Right renal pelvis (tissue), 4 donors: Measurements from ENCODE around the gene SCAPER. TPM values are rescaled to one million over a fixed set of nuclear protein-coding genes. Genes with fewer than 3 reads are reported as not detected.
"Not testable (repeated sequence)": the region's sequence is repeated elsewhere in the genome, so short reads cannot be mapped to it uniquely, and the experiment has no call there.

ENCODE experiments used
- DNase-seq, 4 donors: peaks; one replicate each; pipeline ENCODE4 v3.0.0-alpha.2; 2013; ENCODE audit warnings: low read depth in 4 of 4, low spot score in 3 of 4, missing footprints in 1 of 4
- polyA plus RNA-seq, 4 donors: library from polyadenylated mRNA; unstranded; fragments of 120-200 nt; gene quantifications; one replicate each; pipeline ENCODE4 v1.2.1, GENCODE V29; 2013; ENCODE audit not compliant: insufficient read length in 4 of 4

The SCAPER gene
- polyA plus RNA-seq, 4 donors, result 24.9 to 30.0 (median 28.0) TPM

- DNase-seq, result peak in 2 of 4 donors; percentile 24 to 32
Measured at GRCh38 chr15:76439542-76439941, 465.6 kb downstream of the SCAPER start.

DNA sequence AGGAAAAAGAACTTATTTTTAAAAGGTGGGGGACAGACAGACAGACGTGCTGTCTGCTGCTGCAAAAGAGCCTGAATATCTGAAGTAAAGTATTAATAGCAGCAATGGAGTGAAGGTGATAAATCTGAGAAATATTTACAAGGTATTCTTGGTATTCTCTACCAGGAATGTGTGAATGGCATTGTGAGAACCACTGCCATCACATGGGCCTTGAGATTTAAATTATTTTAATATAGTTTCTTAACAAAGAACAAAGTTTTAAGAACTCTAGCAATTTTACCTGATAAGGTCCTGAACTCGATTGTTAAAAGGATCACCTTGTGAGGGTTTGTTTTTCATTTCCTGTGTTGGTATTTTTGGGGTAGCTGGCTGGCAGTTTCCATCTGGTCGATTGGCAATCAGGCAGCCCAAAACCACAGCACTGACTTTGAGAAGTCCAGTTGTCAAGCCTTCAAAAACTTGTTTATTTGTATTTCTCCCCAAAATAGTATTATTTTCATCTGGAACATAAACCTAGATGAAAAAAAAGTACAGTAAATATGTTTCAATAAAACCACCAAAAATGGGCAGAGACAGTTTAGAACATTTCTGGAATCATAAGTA is 471.2 kb downstream of the SCAPER start:
- no peak for DNase-seq

- DNase-seq, result not testable (repeated sequence)
Measured at GRCh38 chr15:76433036-76433435, 472.1 kb downstream of the SCAPER start.

DNA sequence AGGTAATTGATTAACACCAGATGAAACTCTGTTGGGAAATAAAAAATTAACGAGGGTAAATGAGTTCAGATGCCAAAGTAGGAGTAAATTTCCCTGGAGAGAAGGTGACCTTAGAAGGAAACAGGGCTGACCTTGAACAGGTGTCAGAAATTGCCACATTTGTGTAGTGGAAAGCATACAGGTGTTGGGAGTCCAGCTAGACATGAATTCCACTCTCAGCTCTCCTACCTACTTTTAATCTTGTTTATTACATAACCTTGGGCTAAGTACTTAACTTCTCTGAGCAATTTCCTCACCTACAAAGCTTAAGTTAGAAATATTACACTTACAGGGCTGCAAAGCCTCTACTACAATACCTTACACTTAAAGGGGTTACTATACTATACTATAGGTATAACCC is 472.5 kb downstream of the SCAPER start:
- no peak for DNase-seq

DNA sequence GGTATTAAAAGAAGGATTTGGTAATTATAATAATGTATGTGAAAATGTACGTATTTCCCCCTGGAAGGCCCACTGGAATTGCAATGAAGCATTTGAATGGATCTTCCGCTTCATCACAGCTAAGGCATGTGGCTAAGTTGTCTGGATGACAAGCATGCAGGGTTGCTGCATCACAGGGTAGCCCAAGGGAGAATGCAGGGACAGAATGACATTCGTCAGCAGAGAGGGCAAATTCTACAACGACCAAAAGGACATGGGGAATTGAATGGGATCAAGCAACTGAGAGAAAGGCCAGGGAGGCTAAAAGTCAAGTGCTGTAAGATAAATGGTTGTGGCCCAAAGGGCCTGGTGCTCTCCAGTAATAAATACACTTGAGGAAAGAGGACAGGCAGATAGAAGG is 473.2 kb downstream of the SCAPER start:
- DNase-seq, result no peak

GRCh38 chr15:76430711-76431110 is 474.4 kb downstream of the SCAPER start:
- DNase-seq, result not testable (repeated sequence)

- no peak for DNase-seq
Measured at GRCh38 chr15:76429661-76430060, 475.5 kb downstream of the SCAPER start.

DNA sequence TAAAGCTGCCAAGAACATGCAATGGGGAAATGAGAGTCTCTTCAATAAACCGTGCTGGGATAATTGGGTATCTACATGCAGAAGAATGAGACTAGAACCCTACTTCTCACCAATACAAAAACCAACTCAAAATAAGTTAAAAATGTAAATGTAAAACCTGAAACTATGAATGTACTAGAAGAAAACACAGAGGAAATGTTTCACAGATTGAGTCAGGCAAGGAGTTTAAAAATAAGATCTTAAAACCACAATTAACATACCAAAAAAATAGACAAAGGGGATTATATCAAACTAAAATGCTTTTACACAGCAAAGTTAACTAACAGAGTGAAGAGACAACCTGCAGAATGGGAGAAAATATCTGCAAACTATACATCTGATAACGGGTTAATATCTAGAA is 478.2 kb downstream of the SCAPER start:
- no peak for DNase-seq

DNA sequence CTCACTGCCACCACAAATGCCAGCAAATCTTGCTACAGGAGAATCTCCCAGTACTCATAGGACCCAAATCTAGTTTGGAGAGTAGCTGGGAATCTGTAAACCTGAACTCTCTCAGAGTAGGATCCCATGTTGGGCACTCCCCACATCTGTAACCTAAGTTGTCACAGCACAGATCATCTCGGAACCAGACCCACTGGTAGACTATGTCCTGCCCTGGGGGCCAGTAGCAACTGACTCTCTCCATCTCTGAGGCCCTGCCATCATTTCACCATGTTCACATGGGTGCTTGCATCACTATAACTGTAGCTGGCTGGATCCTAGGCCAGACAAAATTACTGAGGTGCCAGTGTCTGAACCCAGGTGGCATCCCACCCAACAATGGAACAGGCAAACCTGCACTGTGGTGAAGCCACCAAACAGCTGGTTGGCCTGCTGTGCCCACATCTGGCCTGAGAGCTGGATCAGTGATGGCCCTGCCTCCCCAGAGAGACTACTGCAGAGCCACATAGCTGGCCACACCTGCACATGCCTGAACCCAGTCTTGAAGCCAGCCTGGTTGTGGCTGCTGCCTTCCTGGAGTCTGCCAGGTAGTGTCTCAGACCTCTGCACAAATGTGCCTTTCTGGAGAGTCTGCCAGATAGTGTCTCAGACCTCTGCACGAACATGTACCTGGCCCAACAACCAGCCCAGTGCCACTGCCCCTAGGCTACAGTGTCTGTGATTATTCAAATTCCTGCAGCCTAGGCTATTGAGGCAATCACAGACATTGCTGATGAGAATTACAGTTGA is 486.6 kb downstream of the SCAPER start:
- no peak for DNase-seq

DNA sequence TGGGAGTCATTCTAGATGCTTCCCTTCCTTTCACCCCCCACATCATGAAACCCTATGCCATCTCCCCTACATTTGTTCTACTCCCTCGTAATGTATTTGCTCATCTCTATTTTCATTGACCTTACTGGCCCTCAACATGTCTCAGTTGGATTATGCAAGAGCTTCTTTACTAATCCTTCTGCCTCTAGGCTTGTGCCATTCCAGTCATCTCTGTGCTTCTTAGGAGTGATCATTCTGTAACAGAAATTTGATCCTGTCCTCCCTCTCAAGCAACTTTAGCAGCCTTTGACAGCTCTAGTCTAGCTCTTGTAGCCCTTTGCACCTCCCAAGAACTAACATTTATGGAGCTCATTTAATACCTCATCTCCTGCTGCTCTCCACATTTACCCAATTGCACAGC is 503.9 kb downstream of the SCAPER start:
- DNase-seq, result peak in 1 of 4 donors; percentile 8

DNA sequence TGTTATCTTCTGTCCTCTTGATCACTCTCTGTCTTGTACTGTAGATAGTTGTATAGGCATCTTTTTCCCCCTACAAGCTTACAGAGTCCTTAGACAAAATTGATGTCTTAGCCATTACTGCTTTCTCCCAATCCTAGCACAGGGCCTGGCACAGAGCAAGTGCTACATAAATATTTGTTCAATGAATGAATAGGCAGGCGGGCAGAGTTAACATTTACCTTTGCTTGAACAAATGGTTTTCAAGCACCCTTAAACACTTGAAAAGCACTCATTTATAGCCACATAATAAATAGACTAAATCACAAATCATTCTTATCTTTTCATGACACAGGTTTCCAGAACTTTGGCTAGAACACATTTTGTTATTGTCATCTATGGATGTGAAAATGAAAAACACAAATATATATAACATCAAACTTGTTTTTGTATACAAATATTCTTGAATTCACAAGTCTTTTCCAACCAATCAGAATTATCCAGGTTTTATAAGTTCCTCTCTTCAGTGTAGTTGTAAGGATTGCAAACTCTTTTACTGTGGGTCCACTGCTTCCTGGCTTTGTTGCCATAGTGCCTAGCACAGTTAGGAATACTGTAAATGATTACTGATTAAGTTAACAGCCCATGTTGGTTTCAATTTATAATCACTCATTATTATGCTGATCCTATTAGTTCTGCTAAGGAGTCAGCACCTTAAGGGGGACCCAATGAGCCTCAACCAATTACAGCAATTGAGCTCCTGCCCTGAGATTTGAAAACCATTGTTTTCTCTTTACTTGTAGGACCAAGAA is 506.6 kb downstream of the SCAPER start:
- peak in 1 of 4 donors; percentile 28 for DNase-seq

- no peak for DNase-seq
Measured at GRCh38 chr15:76393614-76394013, 511.5 kb downstream of the SCAPER start.

DNA sequence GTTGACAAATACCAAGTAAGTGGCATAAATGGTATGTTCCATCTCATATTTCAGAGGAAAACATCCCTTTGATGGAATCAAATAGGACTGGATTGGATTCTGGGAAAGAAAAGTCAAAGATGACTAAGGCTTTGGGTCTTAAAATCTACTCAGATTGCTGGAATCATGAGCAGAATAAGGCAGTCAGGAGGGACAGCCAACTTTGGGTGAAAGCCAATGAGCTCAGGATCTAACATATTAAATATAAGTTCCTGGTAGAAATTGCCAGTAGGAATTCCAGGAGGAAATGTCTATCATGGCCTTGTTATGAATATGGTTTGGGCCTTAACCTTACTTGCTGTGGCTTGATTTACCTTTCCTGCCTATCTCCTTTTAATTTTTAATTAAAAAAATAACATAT is 513.3 kb downstream of the SCAPER start:
- DNase-seq, result no peak

DNA sequence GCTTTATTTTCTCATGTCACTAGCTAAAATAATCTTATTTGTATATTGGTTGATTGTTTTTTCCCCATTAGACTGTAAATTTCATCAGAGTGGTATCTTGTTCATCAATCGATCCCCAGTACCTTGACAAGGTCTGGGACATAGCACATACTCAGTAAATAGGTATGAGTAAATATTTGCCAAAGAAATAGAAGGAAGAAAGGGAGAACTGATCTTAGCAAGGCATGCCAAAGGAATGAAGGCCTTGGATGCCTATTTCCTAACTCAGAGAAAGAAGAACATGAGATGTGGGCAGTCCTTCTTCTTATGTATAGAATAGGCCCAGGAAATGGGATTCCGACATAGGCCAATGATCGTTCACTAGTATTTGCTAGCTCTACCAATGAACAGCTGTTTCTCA is 513.8 kb downstream of the SCAPER start:
- DNase-seq, result no peak

DNA sequence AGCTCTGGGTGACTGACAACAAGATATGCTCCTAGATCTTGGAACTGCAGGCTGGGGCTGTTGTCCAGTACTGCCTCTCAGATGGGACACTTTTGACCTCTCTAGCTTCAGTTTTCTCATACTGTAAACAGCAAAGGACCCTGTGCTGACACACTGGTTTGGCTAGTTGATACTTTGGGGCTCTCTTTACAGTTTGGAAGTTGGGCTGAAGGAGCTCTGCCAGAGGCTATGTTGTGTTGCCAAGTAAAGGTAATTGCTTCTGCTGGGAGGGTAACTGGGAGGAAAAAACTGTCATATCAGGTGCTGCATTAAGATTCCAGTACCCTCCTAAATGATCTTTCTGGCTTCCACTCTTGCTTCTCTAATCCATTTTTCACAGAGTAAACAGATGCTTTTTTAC is 514.6 kb downstream of the SCAPER start:
- DNase-seq, result no peak

DNA sequence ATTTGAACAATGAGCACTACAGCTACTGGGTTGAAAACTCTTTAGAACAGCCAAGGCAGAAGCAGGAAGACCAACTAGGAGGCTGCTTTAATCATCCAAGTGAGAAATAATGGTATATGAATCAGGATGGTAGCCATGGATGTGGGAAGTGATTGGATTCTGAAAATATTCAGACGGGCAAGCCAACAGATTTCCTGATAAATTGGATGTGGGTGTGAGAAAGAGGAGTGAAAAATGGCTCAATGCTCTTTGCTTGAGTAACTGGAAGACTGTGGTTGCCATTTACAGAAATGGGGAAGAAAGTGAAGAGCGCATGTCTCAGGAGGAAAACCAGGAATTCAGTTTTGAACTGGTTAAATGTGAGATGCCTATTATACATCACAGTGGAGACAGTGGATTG is 518.2 kb downstream of the SCAPER start:
- DNase-seq, result no peak

DNA sequence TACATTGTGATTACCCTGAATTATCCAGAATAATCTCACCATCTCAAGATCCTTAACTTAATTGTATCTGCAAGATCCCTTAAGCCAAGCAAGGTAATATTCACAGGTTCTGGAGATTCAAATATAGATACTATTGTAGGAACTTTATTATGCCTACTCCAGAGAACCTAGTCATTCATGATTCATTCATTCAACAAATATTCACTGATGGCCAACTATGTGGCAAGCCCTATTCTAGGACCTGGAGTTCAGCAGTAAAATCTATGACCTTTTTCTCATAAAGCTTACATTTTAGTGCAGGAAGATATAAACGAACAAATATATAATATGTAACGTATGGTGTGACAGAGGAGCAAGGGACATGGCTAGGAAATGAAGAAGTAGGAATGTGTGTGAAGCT is 519.0 kb downstream of the SCAPER start:
- DNase-seq, result no peak

DNA sequence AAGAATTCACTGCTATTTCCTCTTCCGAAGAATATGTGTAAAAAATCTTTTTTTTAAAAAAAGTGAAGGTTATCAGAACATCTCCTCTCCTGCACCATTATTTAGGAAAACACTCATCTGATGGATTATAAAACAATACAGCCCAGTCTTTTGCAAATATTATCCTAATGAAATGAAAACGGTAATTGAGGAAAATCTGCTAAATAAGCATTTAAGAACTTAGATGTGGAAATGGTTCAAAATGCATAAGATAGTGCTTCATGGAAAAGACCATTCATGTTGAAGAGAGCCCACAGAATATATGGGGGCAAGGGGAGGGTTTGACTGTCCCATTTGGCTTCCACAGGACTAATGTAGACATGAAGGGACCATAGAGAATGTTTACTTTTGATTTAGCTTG is 520.7 kb downstream of the SCAPER start:
- no peak for DNase-seq

- DNase-seq, result no peak
Measured at GRCh38 chr15:76382987-76383728, 522.0 kb downstream of the SCAPER start.

DNA sequence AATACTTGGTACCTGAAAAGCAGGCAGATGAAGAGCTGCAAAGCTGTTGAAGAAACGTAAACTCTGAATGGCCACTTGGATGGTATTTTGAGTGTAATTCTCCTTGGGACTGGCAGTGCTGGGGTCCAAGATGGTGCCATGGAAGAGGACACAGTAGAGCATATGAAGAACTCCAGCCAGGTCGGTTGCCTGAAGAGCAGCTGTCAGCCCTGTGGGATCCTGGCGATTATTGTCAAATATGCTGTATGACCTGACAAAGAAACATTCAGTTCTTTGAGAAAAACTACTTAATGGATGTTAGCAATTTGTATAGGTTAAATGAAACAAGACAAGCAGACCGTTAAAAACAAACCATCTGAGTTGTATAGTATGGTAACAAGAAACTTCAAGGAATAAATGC is 523.8 kb downstream of the SCAPER start:
- no peak for DNase-seq

- DNase-seq, result no peak
Measured at GRCh38 chr15:76380249-76380648, 524.9 kb downstream of the SCAPER start.
